PC-9 (cell line): ENCODE measurements around the gene BAHD1. TPM values are rescaled to one million over a fixed set of nuclear protein-coding genes. Genes with fewer than 3 reads are reported as not detected.

ENCODE experiments used
- BruUV-seq: library from RNA; stranded (reverse); fragments of 400-500 nt; replicated peaks from 2 replicates; lab custom pipeline; 2021; lab: Mats Ljungman, UMichigan
- CTCF ChIA-PET: fragments of 300-600 bp; sonication (Branson Sonifier 250); formaldehyde crosslinking; loops from one replicate; lab custom pipeline; 2022; ENCODE audit warnings: antibody characterized with exemption; lab: Charles Lee
- POLR2A ChIA-PET: fragments of 300-600 bp; sonication (Branson Sonifier 250); formaldehyde crosslinking; loops from one replicate; lab custom pipeline; 2022; ENCODE audit warnings: antibody characterized with exemption; ENCODE audit not compliant: unreplicated experiment; lab: Charles Lee
- DNase-seq, 2 experiments: peaks; one replicate each; pipeline versions ENCODE4 v3.0.0 to v3.0.0-alpha.2; 2015 to 2022; ENCODE audit warnings: mixed read lengths in 1 of 2
- H2AFZ ChIP-seq: fragments of 200-600 bp; sonication (generic); 2 replicates; pipeline ENCODE4 v1.8.1; 2017; ENCODE audit warnings: antibody characterized with exemption
- H3F3A ChIP-seq: fragments of 200-600 bp; sonication (generic); 2 replicates; pipeline ENCODE4 v1.8.1; 2017; ENCODE audit warnings: antibody characterized with exemption, mild to moderate bottlenecking, low read depth; ENCODE audit not compliant: insufficient read depth
- H3K27ac ChIP-seq: fragments of 200-600 bp; sonication (generic); 2 replicates; pipeline ENCODE4 v1.6.1; 2016; ENCODE audit warnings: mixed run types
- H3K27me3 ChIP-seq: fragments of 200-600 bp; sonication (generic); 2 replicates; pipeline ENCODE4 v1.6.1; 2016; ENCODE audit warnings: low read depth, mixed run types; ENCODE audit not compliant: insufficient read depth
- H3K36me3 ChIP-seq: fragments of 200-600 bp; sonication (generic); 2 replicates; pipeline ENCODE4 v1.6.1; 2016; ENCODE audit warnings: low read depth, mixed run types
- H3K4me1 ChIP-seq: fragments of 200-600 bp; sonication (generic); replicated peaks from 2 replicates; pipeline ENCODE4 v1.6.1; 2016; ENCODE audit warnings: mixed run types; ENCODE audit not compliant: insufficient read depth
- H3K4me2 ChIP-seq: fragments of 200-600 bp; sonication (generic); 2 replicates; pipeline ENCODE4 v1.6.1; 2017; ENCODE audit warnings: mixed run types
- H3K4me3 ChIP-seq: fragments of 200-600 bp; sonication (generic); 2 replicates; pipeline ENCODE4 v1.6.1; 2016; ENCODE audit warnings: mixed run types
- H3K79me2 ChIP-seq: fragments of 200-600 bp; sonication (generic); 2 replicates; pipeline ENCODE4 v1.6.1; 2017; ENCODE audit warnings: low read depth, mixed run types
- H3K9me2 ChIP-seq: fragments of 200-600 bp; sonication (generic); 2 replicates; pipeline ENCODE4 v1.8.1; 2017; ENCODE audit warnings: mild to moderate bottlenecking; ENCODE audit not compliant: insufficient read depth
- H3K9me3 ChIP-seq: fragments of 200-600 bp; sonication (generic); 2 replicates; pipeline ENCODE4 v1.8.1; 2016; ENCODE audit warnings: low read depth; ENCODE audit not compliant: insufficient read depth
- H4K20me1 ChIP-seq: fragments of 200-600 bp; sonication (generic); 2 replicates; pipeline ENCODE4 v1.8.1; 2017; ENCODE audit not compliant: insufficient read depth
- EZH2 ChIP-seq: fragments of 200-600 bp; sonication (generic); IDR thresholded peaks from 2 replicates; pipeline ENCODE4 v1.8.0; 2017; ENCODE audit warnings: antibody characterized with exemption, low read depth
- intact Hi-C: fragments of 100-400 bp; cut with micrococcal nuclease; formaldehyde crosslinking; loops from one replicate; pipeline ENCODE4 v1.10.0; 2022; ENCODE audit not compliant: unreplicated experiment
- total RNA-seq: library from RNA; stranded (reverse); gene quantifications from 2 replicates; pipeline ENCODE4 v1.2.3, GENCODE V29; 2021
- TF ChIP-seq, protein P1 (sequence below): fragments of 200-600 bp; sonication (generic); conservative IDR thresholded peaks from 2 replicates; pipeline ENCODE4 v1.6.1; 2017; ENCODE audit warnings: mixed run types, antibody characterized with exemption, mild to moderate bottlenecking, moderate library complexity

BAHD1 gene
- total RNA-seq, 1 experiment from 2014 or later: 19.1 TPM

GRCh38 chr15:40495516-40495915 is 54.8 kb downstream of the BAHD1 start:
- no TSS peak for BruUV-seq
- ChIA-PET CTCF (no interaction called here), POLR2A (no interaction called here)

DNA sequence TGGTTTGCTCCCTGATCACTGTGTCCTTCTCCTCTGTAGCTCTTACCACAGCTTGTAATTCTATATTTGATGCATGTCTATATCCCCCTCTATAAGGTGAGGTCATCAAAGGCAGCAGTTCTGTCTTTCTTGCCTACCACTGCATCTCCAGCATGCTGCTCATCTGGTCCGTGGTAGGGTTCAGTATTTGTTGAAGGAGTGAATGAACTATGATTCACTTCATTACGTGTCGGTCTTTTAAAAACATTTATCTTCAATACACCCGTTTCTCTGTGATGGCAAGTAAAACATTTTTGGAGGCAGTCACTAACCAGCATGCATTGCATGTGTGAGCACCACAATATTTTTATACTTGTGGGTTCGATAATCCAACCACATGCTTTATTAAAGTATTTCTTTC is 57.7 kb downstream of the BAHD1 start:
- Histone ChIP-seq H3K27me3 (no peaks in the 10 kb centered on the region), H3F3A (no peaks in the 10 kb centered on the region; the same call in 1 of the 2 replicates), H3K9me2 (no peaks in the 10 kb centered on the region), H3K9me3 (no peaks in the 10 kb centered on the region), H3K4me3 (no peak overlapping the region), H3K27ac (no peak overlapping the region), H2AFZ (no peak overlapping the region), H3K79me2 (no peaks in the 10 kb centered on the region), H4K20me1 (no peaks in the 10 kb centered on the region), H3K4me2 (no peak overlapping the region), H3K4me1 (peaks cover 22% of the 10 kb centered on the region), H3K36me3 (no peaks in the 10 kb centered on the region)
- TF ChIP-seq, protein P1, sequence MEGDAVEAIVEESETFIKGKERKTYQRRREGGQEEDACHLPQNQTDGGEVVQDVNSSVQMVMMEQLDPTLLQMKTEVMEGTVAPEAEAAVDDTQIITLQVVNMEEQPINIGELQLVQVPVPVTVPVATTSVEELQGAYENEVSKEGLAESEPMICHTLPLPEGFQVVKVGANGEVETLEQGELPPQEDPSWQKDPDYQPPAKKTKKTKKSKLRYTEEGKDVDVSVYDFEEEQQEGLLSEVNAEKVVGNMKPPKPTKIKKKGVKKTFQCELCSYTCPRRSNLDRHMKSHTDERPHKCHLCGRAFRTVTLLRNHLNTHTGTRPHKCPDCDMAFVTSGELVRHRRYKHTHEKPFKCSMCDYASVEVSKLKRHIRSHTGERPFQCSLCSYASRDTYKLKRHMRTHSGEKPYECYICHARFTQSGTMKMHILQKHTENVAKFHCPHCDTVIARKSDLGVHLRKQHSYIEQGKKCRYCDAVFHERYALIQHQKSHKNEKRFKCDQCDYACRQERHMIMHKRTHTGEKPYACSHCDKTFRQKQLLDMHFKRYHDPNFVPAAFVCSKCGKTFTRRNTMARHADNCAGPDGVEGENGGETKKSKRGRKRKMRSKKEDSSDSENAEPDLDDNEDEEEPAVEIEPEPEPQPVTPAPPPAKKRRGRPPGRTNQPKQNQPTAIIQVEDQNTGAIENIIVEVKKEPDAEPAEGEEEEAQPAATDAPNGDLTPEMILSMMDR: no peak
- no peak for TF ChIP-seq EZH2
- no TSS peak for BruUV-seq
- CTCF ChIA-PET: no interaction called here
- peak in 1 of 2 experiments; percentile 36 for DNase-seq
- intact Hi-C loops: no loop called here
- POLR2A ChIA-PET: no interaction called here

More at GRCh38 chr15:40495516-40495915, 54.8 kb downstream of the BAHD1 start:
- Histone ChIP-seq H3K27ac (no peak overlapping the region), H3K27me3 (no peaks in the 10 kb centered on the region), H4K20me1 (no peaks in the 10 kb centered on the region), H3K4me2 (no peak overlapping the region), H3K9me3 (no peaks in the 10 kb centered on the region), H3F3A (no peaks in the 10 kb centered on the region), H3K36me3 (no peaks in the 10 kb centered on the region), H3K79me2 (no peaks in the 10 kb centered on the region), H2AFZ (no peak overlapping the region), H3K9me2 (no peaks in the 10 kb centered on the region), H3K4me3 (no peak overlapping the region), H3K4me1 (peaks cover 20% of the 10 kb centered on the region)
- TF ChIP-seq, protein P1: no peak
- no peak for TF ChIP-seq EZH2
- no peak for DNase-seq
- intact Hi-C loops: no loop called here

GRCh38 chr15:40498891-40499290 is 58.1 kb downstream of the BAHD1 start:
- H3K9me3 ChIP-seq: no peaks in the 10 kb centered on the region
- ChIA-PET POLR2A (no interaction called here), CTCF (no interaction called here)
- TF ChIP-seq EZH2: no peak
- TF ChIP-seq, protein P1: no peak
- no peak overlapping the region for H2AFZ ChIP-seq
- H3F3A ChIP-seq: no peaks in the 10 kb centered on the region; the same call in 1 of the 2 replicates
- no peak for DNase-seq
- no peaks in the 10 kb centered on the region for H3K36me3 ChIP-seq
- H3K79me2 ChIP-seq: no peaks in the 10 kb centered on the region
- H3K4me2 ChIP-seq: no peak overlapping the region
- H3K4me3 ChIP-seq: no peak overlapping the region
- BruUV-seq: no TSS peak
- no peaks in the 10 kb centered on the region for H3K27me3 ChIP-seq
- intact Hi-C loops: no loop called here
- H3K4me1 ChIP-seq: peaks cover 17% of the 10 kb centered on the region
- H3K9me2 ChIP-seq: no peaks in the 10 kb centered on the region
- no peaks in the 10 kb centered on the region for H4K20me1 ChIP-seq
- H3K27ac ChIP-seq: no peak overlapping the region
